ENCODE measurements around the gene FGFRL1.

- TF ChIP-seq POLR2AphosphoS5 (IDR thresholded peaks at IDR 0.05), result no peak
- TF ChIP-seq, protein P1, sequence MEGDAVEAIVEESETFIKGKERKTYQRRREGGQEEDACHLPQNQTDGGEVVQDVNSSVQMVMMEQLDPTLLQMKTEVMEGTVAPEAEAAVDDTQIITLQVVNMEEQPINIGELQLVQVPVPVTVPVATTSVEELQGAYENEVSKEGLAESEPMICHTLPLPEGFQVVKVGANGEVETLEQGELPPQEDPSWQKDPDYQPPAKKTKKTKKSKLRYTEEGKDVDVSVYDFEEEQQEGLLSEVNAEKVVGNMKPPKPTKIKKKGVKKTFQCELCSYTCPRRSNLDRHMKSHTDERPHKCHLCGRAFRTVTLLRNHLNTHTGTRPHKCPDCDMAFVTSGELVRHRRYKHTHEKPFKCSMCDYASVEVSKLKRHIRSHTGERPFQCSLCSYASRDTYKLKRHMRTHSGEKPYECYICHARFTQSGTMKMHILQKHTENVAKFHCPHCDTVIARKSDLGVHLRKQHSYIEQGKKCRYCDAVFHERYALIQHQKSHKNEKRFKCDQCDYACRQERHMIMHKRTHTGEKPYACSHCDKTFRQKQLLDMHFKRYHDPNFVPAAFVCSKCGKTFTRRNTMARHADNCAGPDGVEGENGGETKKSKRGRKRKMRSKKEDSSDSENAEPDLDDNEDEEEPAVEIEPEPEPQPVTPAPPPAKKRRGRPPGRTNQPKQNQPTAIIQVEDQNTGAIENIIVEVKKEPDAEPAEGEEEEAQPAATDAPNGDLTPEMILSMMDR (IDR thresholded peaks at IDR 0.05 in 8 of 11, conservative IDR thresholded peaks at IDR 0.05 in 3 of 11), result no peak
- TF ChIP-seq POLR2A (IDR thresholded peaks at IDR 0.05), result no peak
Observed at GRCh38 chr4:1027915-1028238, 16.5 kb downstream of the FGFRL1 start.

Data from spleen (tissue), 7 donors.